MCF 10A (cell line): ENCODE data around the gene SREBF1. TPM values are rescaled to one million over a fixed set of nuclear protein-coding genes. Genes with fewer than 3 reads are reported as not detected.

Experiments used
- BruUV-seq: library from RNA; stranded (reverse); fragments of 400-500 nt; replicated peaks from 2 replicates; lab custom pipeline; 2021; lab: Mats Ljungman, UMichigan
- CTCF ChIA-PET: fragments of 300-600 bp; sonication (Branson Sonifier 250); formaldehyde crosslinking; extraction: SDS; loops from one replicate; lab custom pipeline; 2021; ENCODE audit warnings: antibody characterized with exemption, inconsistent platforms; lab: Yijun Ruan, JAX
- POLR2A ChIA-PET: fragments of 300-600, 350-650 bp; sonication (Branson Sonifier 250); formaldehyde crosslinking; extraction: SDS; loops from one replicate; lab custom pipeline; 2020; ENCODE audit warnings: antibody characterized with exemption, inconsistent platforms; lab: Yijun Ruan, JAX
- DNase-seq: peaks from one replicate; pipeline ENCODE4 v3.0.0-alpha.2; 2018; ENCODE audit not compliant: unreplicated experiment
- H3K27ac Mint-ChIP-seq: one replicate; pipeline ENCODE4 v1.8.0; 2022; ENCODE audit warnings: mild to moderate bottlenecking, low read depth, mixed read lengths; ENCODE audit not compliant: unreplicated experiment
- H3K27me3 Mint-ChIP-seq: one replicate; pipeline ENCODE4 v1.8.0; 2022; ENCODE audit warnings: mixed read lengths; ENCODE audit not compliant: insufficient read depth, unreplicated experiment
- H3K36me3 Mint-ChIP-seq: one replicate; pipeline ENCODE4 v1.8.0; 2022; ENCODE audit warnings: mild to moderate bottlenecking, moderate library complexity, mixed read lengths; ENCODE audit not compliant: insufficient read depth, unreplicated experiment
- H3K4me1 Mint-ChIP-seq: one replicate; pipeline ENCODE4 v1.8.0; 2022; ENCODE audit warnings: mixed read lengths; ENCODE audit not compliant: insufficient read depth, unreplicated experiment
- H3K4me3 Mint-ChIP-seq: one replicate; pipeline ENCODE4 v1.8.0; 2022; ENCODE audit warnings: mild to moderate bottlenecking, moderate library complexity, mixed read lengths; ENCODE audit not compliant: unreplicated experiment
- H3K9me3 Mint-ChIP-seq: one replicate; pipeline ENCODE4 v1.8.0; 2022; ENCODE audit warnings: mixed read lengths; ENCODE audit not compliant: unreplicated experiment
- CTCF ChIP-seq: fragments of 200-600 bp; IDR thresholded peaks from one replicate; pipeline ENCODE4 v1.8.0; 2022; ENCODE audit warnings: antibody characterized with exemption, mild to moderate bottlenecking; ENCODE audit not compliant: unreplicated experiment
- intact Hi-C: fragments of 100-400 bp; cut with micrococcal nuclease; formaldehyde crosslinking; loops from 2 replicates; pipeline ENCODE4 v1.14.1; 2022
- total RNA-seq: library from RNA; stranded (reverse); gene quantifications from 2 replicates; pipeline ENCODE4 v1.2.3, GENCODE V29; 2022

The SREBF1 gene
- total RNA-seq, 1 experiment from 2014 or later, result 87.1 TPM

GRCh38 chr17:17806035-17806434 is 30.8 kb downstream of the SREBF1 start:
- POLR2A ChIA-PET, result no interaction called here
- no peak overlapping the region for H3K4me3 Mint-ChIP-seq
- CTCF ChIA-PET, result interaction anchor here (0.6 to 1.1 kb wide), 3 partner anchors 15 to 451 kb away, joined by 3 to 4 read pairs (median 3); no protein-coding TSS in a partner anchor

GRCh38 chr17:17805575-17805974 is 31.2 kb downstream of the SREBF1 start:
- H3K4me3 Mint-ChIP-seq, result no peak overlapping the region
- H3K4me1 Mint-ChIP-seq, result peaks cover 15% of the 10 kb centered on the region
- H3K27me3 Mint-ChIP-seq, result no peaks in the 10 kb centered on the region
- no peak overlapping the region for H3K27ac Mint-ChIP-seq
- ChIA-PET CTCF (interaction anchor here (1.0 kb wide), 1 partner anchor 450 kb away, joined by 3 read pairs; no protein-coding TSS in a partner anchor), POLR2A (no interaction called here)
- intact Hi-C loops, result no loop called here
- no peak for DNase-seq
- H3K9me3 Mint-ChIP-seq, result no peaks in the 10 kb centered on the region
- BruUV-seq, result no TSS peak
- TF ChIP-seq CTCF, result no peak
- H3K36me3 Mint-ChIP-seq, result peaks cover 65% of the 10 kb centered on the region

More at GRCh38 chr17:17806035-17806434, 30.8 kb downstream of the SREBF1 start:
- Mint-ChIP-seq H3K9me3 (no peaks in the 10 kb centered on the region), H3K4me1 (peaks cover 15% of the 10 kb centered on the region), H3K27ac (no peak overlapping the region), H3K27me3 (no peaks in the 10 kb centered on the region), H3K36me3 (peaks cover 65% of the 10 kb centered on the region)
- TF ChIP-seq CTCF, result no peak
- intact Hi-C loops, result no loop called here
- BruUV-seq, result no TSS peak
- DNase-seq, result no peak

- BruUV-seq, result no TSS peak
- H3K27me3 Mint-ChIP-seq, result no peaks in the 10 kb centered on the region
- peaks cover 15% of the 10 kb centered on the region for H3K4me1 Mint-ChIP-seq
- DNase-seq, result no peak
- H3K36me3 Mint-ChIP-seq, result peaks cover 64% of the 10 kb centered on the region
- no peak for TF ChIP-seq CTCF
- H3K9me3 Mint-ChIP-seq, result no peaks in the 10 kb centered on the region
- CTCF ChIA-PET, result interaction anchor here (1.2 kb wide), 1 partner anchor 8 kb away, joined by 3 read pairs; no protein-coding TSS in a partner anchor
- no peak overlapping the region for H3K4me3 Mint-ChIP-seq
- intact Hi-C loops, result no loop called here
- peak overlapping the region; percentile 67 for H3K27ac Mint-ChIP-seq
- POLR2A ChIA-PET, result no interaction called here
Measured at GRCh38 chr17:17804007-17804406, 32.8 kb downstream of the SREBF1 start.

- Mint-ChIP-seq H3K9me3 (no peaks in the 10 kb centered on the region), H3K4me1 (peaks cover 10% of the 10 kb centered on the region), H3K27me3 (no peaks in the 10 kb centered on the region), H3K27ac (no peak overlapping the region), H3K4me3 (no peak overlapping the region), H3K36me3 (peaks cover 66% of the 10 kb centered on the region)
- ChIA-PET POLR2A (interaction anchor here (0.6 to 1.3 kb wide), 4 partner anchors 17 to 236 kb away, joined by 3 to 5 read pairs (median 3); partner anchors contain the start of gene SREBF1), CTCF (interaction anchor here (0.7 to 1.1 kb wide), 2 partner anchors 11 to 121 kb away, joined by 3 read pairs; partner anchors contain the start of gene RAI1)
- no peak for TF ChIP-seq CTCF
- BruUV-seq, result no TSS peak
- intact Hi-C loops, result no loop called here
- DNase-seq, result no peak
Measured at GRCh38 chr17:17801800-17802481, 34.8 kb downstream of the SREBF1 start.
